ENCODE data around the gene RBM7. TPM values are rescaled to one million over a fixed set of nuclear protein-coding genes. Genes with fewer than 3 reads are reported as not detected.

RBM7 gene
- total RNA-seq, 1 donor from 2014 or later, result 49.3 TPM

GRCh38 chr11:114396916-114397315, 3.5 kb upstream of the RBM7 start:
- TF ChIP-seq CTCF (IDR thresholded peaks at IDR 0.05; ENCODE audit: insufficient read depth, low read depth, low read length), result no peak
- no peak for TF ChIP-seq EZH2 (IDR thresholded peaks at IDR 0.05; ENCODE audit: insufficient read depth, low read length)
- FAIRE-seq (no peak), DNase-seq (ENCODE audit: low read depth) (no peak)
- H3K27ac ChIP-seq (ENCODE audit: low read depth, low read length), result no peak overlapping the region
- H3K27ac Mint-ChIP-seq (ENCODE audit: unreplicated experiment), result no peak overlapping the region
- no peaks in the 10 kb centered on the region for H3K9me3 Mint-ChIP-seq (ENCODE audit: unreplicated experiment)
- no peaks in the 10 kb centered on the region for H3K27me3 ChIP-seq (ENCODE audit: insufficient read depth, low read length)
- H3K9me3 ChIP-seq (ENCODE audit: insufficient read depth, low read depth, low read length), result no peaks in the 10 kb centered on the region
- H3K4me3 Mint-ChIP-seq (ENCODE audit: unreplicated experiment), result no peak overlapping the region
- no peak overlapping the region for H2AFZ ChIP-seq (ENCODE audit: low read depth, low read length)
- no peak overlapping the region for H3K9ac ChIP-seq (ENCODE audit: low read length)
- H3K4me1 ChIP-seq (ENCODE audit: insufficient read depth, low read length), result peaks cover 16% of the 10 kb centered on the region
- no peak overlapping the region for H3K4me3 ChIP-seq (ENCODE audit: insufficient read depth, low read depth, low read length)
- H3K36me3 Mint-ChIP-seq (ENCODE audit: low read depth, unreplicated experiment), result peaks cover under 1% of the 10 kb centered on the region
- no peaks in the 10 kb centered on the region for H3K36me3 ChIP-seq (ENCODE audit: insufficient read depth, low read length)
- H4K20me1 ChIP-seq (ENCODE audit: insufficient read depth, low read length), result no peaks in the 10 kb centered on the region
- H3K4me2 ChIP-seq (ENCODE audit: low read length), result no peak overlapping the region
- peaks cover 14% of the 10 kb centered on the region for H3K4me1 Mint-ChIP-seq (ENCODE audit: low read depth, unreplicated experiment)
- no peaks in the 10 kb centered on the region for H3K27me3 Mint-ChIP-seq (ENCODE audit: low read depth, unreplicated experiment)
- H3K79me2 ChIP-seq (ENCODE audit: insufficient read depth, low read length), result peaks cover 30% of the 10 kb centered on the region

GRCh38 chr11:114397349-114397982, 3.0 kb upstream of the RBM7 start:
- H3K4me3 ChIP-seq (ENCODE audit: insufficient read depth, low read depth, low read length), result no peak overlapping the region
- H3K27ac ChIP-seq (ENCODE audit: low read depth, low read length), result no peak overlapping the region
- no peak overlapping the region for H3K9ac ChIP-seq (ENCODE audit: low read length)
- DNase-seq (ENCODE audit: low read depth), result no peak
- Mint-ChIP-seq H3K4me3 (ENCODE audit: unreplicated experiment) (no peak overlapping the region), H3K27ac (ENCODE audit: unreplicated experiment) (no peak overlapping the region), H3K4me1 (ENCODE audit: low read depth, unreplicated experiment) (peaks cover 17% of the 10 kb centered on the region), H3K9me3 (ENCODE audit: unreplicated experiment) (no peaks in the 10 kb centered on the region), H3K36me3 (ENCODE audit: low read depth, unreplicated experiment) (peaks cover 2% of the 10 kb centered on the region), H3K27me3 (ENCODE audit: low read depth, unreplicated experiment) (no peaks in the 10 kb centered on the region)
- no peaks in the 10 kb centered on the region for H4K20me1 ChIP-seq (ENCODE audit: insufficient read depth, low read length)
- H3K9me3 ChIP-seq (ENCODE audit: insufficient read depth, low read depth, low read length), result no peaks in the 10 kb centered on the region
- peaks cover 36% of the 10 kb centered on the region for H3K79me2 ChIP-seq (ENCODE audit: insufficient read depth, low read length)
- no peaks in the 10 kb centered on the region for H3K36me3 ChIP-seq (ENCODE audit: insufficient read depth, low read length)
- TF ChIP-seq EZH2 (IDR thresholded peaks at IDR 0.05; ENCODE audit: insufficient read depth, low read length), result no peak
- TF ChIP-seq CTCF (IDR thresholded peaks at IDR 0.05; ENCODE audit: insufficient read depth, low read depth, low read length), result no peak
- no peak overlapping the region for H2AFZ ChIP-seq (ENCODE audit: low read depth, low read length)
- H3K27me3 ChIP-seq (ENCODE audit: insufficient read depth, low read length), result no peaks in the 10 kb centered on the region
- peak; percentile 39 for FAIRE-seq
- H3K4me2 ChIP-seq (ENCODE audit: low read length), result peak overlapping the region; percentile 13
- H3K4me1 ChIP-seq (ENCODE audit: insufficient read depth, low read length), result peaks cover 16% of the 10 kb centered on the region

- no peak for FAIRE-seq
- H3K27ac ChIP-seq (ENCODE audit: low read depth, low read length), result no peak overlapping the region
- H3K9ac ChIP-seq (ENCODE audit: low read length), result peak overlapping the region; percentile 100
- peaks cover 45% of the 10 kb centered on the region for H3K79me2 ChIP-seq (ENCODE audit: insufficient read depth, low read length)
- H2AFZ ChIP-seq (ENCODE audit: low read depth, low read length), result no peak overlapping the region
- no peak for DNase-seq (ENCODE audit: low read depth)
- TF ChIP-seq CTCF (IDR thresholded peaks at IDR 0.05; ENCODE audit: insufficient read depth, low read depth, low read length) (no peak), EZH2 (IDR thresholded peaks at IDR 0.05; ENCODE audit: insufficient read depth, low read length) (no peak)
- peak overlapping the region; percentile 89 for H3K4me2 ChIP-seq (ENCODE audit: low read length)
- Mint-ChIP-seq H3K9me3 (ENCODE audit: unreplicated experiment) (no peaks in the 10 kb centered on the region), H3K4me3 (ENCODE audit: unreplicated experiment) (peak overlapping the region; percentile 94), H3K36me3 (ENCODE audit: low read depth, unreplicated experiment) (peaks cover 2% of the 10 kb centered on the region), H3K4me1 (ENCODE audit: low read depth, unreplicated experiment) (peaks cover 20% of the 10 kb centered on the region), H3K27ac (ENCODE audit: unreplicated experiment) (peak overlapping the region; percentile 99), H3K27me3 (ENCODE audit: low read depth, unreplicated experiment) (no peaks in the 10 kb centered on the region)
- no peaks in the 10 kb centered on the region for H3K9me3 ChIP-seq (ENCODE audit: insufficient read depth, low read depth, low read length)
- peak overlapping the region; percentile 99 for H3K4me3 ChIP-seq (ENCODE audit: insufficient read depth, low read depth, low read length)
- peaks cover 3% of the 10 kb centered on the region for H3K36me3 ChIP-seq (ENCODE audit: insufficient read depth, low read length)
- H4K20me1 ChIP-seq (ENCODE audit: insufficient read depth, low read length), result peaks cover under 1% of the 10 kb centered on the region
- no peaks in the 10 kb centered on the region for H3K27me3 ChIP-seq (ENCODE audit: insufficient read depth, low read length)
- H3K4me1 ChIP-seq (ENCODE audit: insufficient read depth, low read length), result peaks cover 16% of the 10 kb centered on the region
Observed at GRCh38 chr11:114398303-114398920, 2.1 kb upstream of the RBM7 start.

Measured in astrocyte (in vitro differentiated cells and primary cell).